GM19468 (cell line): Measurements from ENCODE around the gene UFM1.

Source experiments
- ATAC-seq: cut with Tn5 transposase; IDR thresholded peaks from one replicate; pipeline ENCODE4 v1.9.1; 2021; ENCODE audit warnings: mild to moderate bottlenecking, moderate library complexity, moderate number of reproducible peaks; ENCODE audit not compliant: unreplicated experiment; ENCODE audit errors: extremely low read depth

The UFM1 gene

DNA sequence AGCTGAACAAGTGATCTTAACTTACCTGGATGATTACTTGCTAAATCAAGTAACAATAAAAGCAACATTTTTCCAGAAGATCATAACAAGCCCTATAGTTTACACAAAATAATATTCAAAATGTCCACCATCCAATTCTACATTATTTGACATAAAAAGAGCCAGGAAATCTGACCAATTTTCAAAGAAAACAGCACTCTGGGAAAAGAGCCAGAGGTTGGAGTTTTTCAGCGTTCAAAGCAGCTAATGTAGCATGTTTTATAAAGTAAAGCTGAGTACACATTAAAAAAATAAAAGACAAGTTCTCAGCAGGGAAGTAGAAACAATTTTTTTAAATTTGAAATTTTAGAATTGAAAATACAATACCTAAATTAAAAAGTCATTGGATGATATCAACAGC is 62.6 kb downstream of the UFM1 start:
- no peak for ATAC-seq
